SK-N-MC (cell line): ENCODE measurements around the gene AKR7A2.
"Not testable (repeated sequence)": the region's sequence is repeated elsewhere in the genome, so short reads cannot be mapped to it uniquely, and the experiment has no call there.

ENCODE experiments used
- EZH2 ChIP-seq: fragments of 200-600 bp; sonication (generic); IDR thresholded peaks from one replicate; pipeline ENCODE4 v1.6.1; 2017; ENCODE audit warnings: antibody characterized with exemption
- FOXP2 ChIP-seq: optimal IDR thresholded peaks from 2 replicates; pipeline ENCODE3; 2011; ENCODE audit warnings: mild to moderate bottlenecking, moderate library complexity; ENCODE audit not compliant: insufficient read depth; ENCODE audit errors: extremely low read length, control extremely low read depth
- POLR2AphosphoS5 ChIP-seq: IDR thresholded peaks from 2 replicates; pipeline ENCODE4 v1.6.1; 2012; ENCODE audit warnings: mild to moderate bottlenecking, low read depth, low read length, borderline replicate concordance

GRCh38 chr1:19304081-19304480, 7.9 kb downstream of the AKR7A2 start:
- TF ChIP-seq POLR2AphosphoS5, EZH2, FOXP2: not testable (repeated sequence)
